GM19238 (cell line): Measurements from ENCODE around the gene ZBTB9.
A peak's percentile ranks its signal among the peaks of the same experiment; 100 is the strongest.

Experiments
- DNase-seq: peaks from one replicate; pipeline ENCODE4 v3.0.0; 2011; ENCODE audit warnings: low spot score; ENCODE audit not compliant: insufficient read length

The ZBTB9 gene, protein sequence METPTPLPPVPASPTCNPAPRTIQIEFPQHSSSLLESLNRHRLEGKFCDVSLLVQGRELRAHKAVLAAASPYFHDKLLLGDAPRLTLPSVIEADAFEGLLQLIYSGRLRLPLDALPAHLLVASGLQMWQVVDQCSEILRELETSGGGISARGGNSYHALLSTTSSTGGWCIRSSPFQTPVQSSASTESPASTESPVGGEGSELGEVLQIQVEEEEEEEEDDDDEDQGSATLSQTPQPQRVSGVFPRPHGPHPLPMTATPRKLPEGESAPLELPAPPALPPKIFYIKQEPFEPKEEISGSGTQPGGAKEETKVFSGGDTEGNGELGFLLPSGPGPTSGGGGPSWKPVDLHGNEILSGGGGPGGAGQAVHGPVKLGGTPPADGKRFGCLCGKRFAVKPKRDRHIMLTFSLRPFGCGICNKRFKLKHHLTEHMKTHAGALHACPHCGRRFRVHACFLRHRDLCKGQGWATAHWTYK

DNA sequence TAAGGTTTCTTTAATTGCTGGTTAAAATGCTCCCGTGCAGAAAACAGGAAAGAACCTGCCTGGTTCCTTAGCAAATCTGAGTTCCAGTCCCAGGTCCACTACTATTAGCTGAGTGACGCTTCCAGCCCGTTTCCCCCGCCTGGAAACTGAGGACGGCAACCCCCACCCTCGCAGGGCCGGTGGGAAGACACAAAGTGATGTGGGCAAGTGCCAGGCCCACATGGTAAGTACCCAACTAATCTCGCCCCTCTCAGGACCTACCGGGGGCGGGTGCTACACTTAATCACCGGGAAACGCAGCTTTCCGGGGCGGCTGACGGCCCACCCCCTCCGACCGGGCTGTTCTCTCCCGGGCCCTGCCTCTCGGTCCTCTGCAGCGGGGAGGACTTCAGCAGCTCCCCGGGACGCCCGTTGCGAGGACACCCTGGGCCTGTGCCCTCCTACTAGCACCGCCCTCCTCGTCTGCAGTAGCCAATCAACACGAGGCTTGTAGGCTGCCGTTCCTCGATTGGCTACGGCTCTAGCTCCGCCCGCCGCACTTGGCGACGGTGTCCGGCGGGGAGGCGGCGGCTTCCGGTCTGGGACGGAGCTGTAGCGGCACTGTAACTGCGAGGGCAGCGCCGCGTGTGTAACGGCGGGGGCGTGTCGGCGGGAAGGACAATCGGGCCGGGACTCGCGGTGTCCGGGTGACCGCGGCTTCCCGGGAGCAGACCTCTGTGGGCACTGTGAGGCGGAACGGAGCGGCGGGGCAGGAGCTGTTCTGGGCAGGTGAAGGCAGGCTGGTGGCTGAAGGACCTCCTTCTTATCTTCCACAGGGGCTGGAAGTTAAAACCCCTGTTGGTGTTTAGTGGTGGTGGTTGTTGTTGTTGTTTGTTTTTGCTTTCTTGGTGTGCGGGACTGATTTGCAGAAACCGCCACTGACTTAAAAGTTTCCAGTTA lies at the start of gene ZBTB9:
Gene ZBTB9, plus strand, starts transcription at position 568 of the 938 bp plus-strand sequence. CDS start 525 bp downstream, outside the sequence.
- peak; percentile 99 for DNase-seq

DNA sequence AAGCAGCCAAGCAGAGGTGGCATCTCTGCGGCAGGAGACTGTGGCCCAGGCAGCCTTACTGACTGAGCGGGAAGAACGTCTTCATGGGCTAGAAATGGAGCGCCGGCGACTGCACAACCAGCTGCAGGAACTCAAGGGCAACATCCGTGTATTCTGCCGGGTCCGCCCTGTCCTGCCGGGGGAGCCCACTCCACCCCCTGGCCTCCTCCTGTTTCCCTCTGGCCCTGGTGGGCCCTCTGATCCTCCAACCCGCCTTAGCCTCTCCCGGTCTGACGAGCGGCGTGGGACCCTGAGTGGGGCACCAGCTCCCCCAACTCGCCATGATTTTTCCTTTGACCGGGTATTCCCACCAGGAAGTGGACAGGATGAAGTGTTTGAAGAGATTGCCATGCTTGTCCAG lies 49.5 kb upstream of the ZBTB9 start:
- DNase-seq: no peak

DNA sequence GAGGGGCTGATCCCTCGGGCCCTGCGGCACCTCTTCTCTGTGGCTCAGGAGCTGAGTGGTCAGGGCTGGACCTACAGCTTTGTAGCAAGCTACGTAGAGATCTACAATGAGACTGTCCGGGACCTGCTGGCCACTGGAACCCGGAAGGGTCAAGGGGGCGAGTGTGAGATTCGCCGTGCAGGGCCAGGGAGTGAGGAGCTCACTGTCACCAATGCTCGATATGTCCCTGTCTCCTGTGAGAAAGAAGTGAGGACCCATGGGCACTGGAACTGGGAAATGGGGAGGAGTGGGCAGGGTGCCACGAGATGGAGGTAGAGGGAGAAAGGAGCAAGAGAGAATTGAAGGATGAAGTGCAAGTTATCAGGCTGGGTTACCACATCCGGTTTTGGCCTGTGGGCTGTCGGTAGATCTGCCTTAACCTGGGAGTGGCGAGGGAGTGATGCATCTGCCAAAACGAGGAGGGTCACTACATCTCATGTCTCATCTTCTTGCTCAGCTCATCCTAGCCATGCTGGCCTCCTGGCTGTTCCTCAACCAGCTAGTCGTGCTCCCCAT lies 48.9 kb upstream of the ZBTB9 start:
- DNase-seq: no peak

DNA sequence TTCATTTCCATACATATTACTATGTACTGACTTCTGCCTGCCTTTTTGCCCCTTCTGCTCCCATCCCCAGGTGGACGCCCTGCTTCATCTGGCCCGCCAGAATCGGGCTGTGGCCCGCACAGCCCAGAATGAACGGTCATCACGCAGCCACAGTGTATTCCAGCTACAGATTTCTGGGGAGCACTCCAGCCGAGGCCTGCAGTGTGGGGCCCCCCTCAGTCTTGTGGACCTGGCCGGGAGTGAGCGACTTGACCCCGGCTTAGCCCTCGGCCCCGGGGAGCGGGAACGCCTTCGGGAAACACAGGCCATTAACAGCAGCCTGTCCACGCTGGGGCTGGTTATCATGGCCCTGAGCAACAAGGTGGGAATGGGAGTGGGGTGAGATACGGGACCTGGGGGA lies 48.2 kb upstream of the ZBTB9 start:
- DNase-seq: no peak

DNA sequence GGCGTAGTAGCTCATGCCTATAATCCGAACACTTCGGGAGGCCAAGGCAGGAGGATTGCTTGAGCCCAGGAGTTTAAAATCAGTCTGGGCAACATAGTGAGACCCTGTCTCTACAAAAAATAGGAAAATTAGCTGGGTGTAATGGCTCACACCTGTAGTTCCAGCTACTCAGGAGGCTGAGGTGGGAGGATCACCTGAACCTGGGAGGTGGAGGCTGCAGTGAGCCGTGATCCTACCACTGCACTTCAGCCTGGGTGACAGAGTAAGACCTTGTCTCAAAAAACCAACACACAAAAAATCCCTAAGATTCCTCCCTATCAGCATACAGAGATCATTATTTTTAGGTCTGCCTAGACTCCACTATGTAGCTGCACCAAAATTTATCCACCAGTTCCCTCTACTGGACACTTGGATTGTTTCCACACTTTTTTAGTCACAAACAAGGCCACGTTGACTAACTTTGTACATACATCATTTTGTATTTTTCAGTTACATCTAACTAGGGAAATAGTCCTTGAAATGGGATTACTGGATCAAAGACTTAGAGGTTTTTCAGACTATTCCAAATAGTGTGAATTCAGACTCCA lies 47.2 kb upstream of the ZBTB9 start:
- DNase-seq: no peak

DNA sequence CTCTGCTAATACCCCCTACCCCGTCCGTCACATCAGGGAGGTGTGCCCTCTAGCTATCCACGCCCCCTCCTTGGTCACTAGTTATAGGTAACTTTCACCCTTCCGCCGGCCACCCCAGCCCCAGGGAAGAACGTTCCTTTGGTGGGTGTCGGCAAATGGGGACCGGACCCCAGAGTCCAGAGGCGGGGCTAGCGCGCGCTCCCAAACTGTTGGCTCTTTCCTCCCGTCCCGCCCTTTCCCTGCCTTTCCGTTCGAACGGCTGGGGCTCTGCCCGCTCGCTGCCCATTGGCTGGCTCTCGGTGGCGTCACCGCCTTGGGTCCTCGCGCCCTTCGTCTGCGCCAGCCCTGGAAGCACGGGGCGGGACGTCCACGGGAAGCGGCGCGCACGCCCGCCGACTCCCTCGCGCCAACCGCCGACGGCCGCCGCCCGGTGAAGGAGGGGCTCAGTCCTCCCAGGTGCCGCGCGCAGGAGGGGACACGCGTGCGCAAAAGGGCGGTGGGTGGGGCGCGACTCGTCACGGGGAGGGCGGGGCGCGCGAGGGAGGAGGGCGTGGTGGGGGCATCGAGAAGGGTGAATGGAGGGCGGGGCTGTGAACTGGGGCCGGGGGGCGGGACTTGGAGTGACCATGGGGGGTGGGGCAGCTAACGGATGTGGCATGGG lies 44.2 kb upstream of the ZBTB9 start:
- peak; percentile 97 for DNase-seq

DNA sequence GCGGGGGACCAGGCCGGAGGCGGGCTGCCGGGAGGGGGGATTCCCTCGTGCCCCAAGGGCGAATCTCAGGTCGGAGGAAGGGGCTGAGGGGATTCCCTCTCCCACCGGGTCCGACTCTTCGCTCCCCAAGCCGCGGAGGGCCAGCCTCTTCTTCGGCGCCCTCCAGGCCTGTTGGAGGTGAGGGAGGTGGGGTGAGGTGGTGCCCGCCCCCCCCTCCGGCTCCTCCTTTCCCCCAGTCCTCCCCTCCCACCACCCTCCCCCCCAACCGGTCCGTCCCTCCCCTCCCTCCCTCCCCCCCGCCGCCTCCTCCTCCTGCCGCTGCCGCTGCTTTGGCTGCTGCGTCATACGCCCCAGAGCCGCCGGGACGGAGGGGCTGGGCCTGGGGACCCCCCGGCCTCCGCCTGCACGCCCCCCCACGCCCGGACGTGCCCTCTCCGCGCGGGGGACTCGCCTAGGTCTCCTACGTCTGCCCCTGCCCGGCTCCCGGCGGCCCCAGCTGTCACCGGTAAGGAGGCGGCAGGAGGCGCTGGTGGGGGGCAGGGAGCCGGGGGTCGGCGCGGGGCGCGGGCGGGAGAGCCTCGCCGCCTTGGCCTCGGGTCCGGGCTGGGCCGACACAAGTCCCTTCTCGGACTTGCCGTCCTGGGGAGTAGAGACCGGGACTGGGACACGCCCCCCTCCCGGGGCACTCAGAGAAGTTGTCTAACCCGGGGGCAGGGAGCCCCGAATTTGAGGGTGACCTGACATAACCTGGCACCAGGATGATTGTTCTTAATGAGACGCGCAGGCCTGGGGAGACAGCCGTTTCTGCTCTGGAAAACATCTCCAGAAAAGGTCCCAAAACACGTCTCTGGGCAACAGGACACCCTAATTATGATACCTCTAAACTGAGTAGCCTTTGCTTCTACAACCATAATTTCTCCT lies 43.4 kb upstream of the ZBTB9 start, which contains the start of gene PHF1:
Gene PHF1, plus strand, starts transcription at position 304 of the 921 bp plus-strand sequence. CDS start 1,250 bp downstream, outside the sequence.
- peak; percentile 71 for DNase-seq

DNA sequence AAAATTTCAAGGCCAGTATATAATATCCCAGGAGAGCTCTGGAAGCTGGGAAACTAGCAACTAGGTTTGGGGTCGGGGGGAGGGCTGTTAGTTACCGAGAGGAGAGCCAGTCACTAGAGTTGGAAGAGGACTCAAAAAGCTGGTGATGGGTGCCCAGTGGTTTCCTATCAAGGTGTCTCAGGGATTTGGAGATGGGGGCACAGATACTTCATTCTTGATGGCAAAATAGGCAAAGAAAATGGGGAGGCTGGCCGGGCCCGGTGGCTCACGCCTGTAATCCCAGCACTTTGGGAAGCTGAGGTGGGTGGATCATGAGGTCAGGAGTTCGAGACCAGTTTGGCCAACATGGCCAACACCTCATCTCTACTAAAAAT lies 42.8 kb upstream of the ZBTB9 start:
- no peak for DNase-seq

DNA sequence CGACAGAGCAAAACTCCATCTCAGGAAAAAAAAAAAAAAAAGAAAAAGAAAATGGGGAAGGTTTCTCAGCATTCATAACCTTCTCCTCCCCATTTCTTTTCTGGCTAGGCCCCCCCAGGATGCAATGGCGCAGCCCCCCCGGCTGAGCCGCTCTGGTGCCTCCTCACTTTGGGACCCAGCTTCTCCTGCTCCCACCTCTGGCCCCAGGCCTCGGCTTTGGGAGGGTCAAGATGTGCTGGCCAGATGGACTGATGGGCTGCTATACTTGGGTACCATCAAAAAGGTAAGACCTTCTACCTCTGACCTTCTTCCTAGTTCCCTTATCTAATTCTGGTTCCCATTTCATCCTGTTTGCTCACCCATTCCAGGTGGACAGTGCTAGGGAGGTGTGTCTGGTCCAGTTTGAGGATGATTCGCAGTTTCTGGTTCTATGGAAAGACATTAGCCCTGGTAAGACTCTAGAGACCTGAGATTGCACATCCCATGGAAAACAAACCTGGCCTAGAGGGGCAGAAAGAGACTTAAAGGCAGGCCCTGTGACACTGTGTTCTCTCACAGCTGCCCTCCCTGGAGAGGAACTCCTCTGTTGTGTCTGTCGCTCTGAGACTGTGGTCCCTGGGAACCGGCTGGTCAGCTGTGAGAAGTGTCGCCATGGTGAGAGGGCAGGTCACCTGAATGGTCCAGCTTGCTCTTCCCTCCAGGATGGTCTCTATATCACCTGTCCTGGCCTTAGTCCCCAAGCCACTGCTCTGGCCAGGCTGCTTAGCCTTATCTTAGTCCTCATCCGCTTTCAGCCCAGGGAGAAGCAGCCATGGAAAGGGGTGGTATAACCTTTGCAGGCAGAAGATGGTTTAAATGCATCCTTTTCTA lies 42.0 kb upstream of the ZBTB9 start:
- DNase-seq: no peak

DNA sequence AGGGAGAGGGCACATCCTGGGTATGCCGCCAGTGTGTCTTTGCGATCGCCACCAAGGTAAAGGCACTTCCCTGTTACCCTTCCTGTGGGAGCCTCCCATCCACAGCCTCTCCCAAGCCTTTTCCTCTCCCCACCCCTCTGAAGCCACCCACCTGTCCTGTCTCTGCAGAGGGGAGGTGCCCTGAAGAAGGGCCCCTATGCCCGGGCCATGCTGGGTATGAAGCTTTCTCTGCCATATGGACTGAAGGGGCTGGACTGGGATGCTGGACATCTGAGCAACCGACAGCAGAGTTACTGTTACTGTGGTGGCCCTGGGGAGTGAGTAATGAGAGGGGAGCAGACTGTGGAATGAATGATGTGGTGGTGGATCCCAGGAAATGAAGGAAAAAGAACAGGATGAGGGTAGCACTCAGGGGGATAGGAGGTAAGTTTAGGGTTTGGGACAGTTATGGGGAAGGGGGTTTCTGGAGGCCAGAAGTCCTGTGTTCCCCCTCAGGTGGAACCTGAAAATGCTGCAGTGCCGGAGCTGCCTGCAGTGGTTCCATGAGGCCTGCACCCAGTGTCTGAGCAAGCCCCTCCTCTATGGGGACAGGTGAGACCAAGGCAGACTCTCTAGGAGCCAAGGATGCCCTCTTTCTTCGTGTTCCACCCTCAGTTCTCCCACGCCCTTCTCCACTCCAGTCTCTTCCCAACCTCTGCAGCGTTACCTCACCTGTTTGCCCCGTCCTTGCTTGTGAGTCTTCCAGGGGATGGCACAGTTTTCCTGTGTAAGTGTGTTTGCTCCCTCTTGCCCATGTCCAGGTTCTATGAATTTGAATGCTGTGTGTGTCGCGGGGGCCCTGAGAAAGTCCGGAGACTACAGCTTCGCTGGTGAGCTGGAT lies 40.9 kb upstream of the ZBTB9 start:
- DNase-seq: no peak

DNA sequence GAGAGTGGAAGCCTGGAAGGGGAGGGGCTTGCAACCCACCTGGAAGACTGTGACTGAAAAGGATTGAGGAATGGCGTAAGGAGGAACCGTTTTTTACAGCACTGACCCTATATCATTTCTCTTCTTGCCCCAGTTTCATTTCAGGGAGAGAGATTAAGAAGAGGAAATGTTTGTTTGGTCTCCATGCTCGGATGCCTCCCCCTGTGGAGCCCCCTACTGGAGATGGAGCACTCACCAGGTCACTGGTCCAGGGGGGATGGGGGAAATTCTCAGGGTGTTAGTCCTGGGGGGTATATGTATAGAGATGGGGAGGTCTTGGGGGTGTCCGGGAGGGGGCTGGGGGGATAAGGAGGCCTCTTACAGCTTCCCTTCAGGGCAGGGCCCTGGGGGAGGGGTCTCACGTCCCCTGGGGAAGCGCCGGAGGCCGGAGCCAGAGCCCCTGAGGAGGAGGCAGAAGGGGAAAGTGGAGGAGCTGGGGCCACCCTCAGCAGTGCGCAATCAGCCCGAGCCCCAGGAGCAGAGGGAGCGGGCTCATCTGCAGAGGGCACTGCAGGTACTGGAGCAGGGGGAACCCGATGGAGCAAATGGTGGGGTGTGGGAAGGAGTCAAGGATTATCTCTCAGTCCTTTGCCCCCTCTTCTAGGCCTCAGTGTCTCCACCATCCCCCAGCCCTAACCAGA lies 39.6 kb upstream of the ZBTB9 start:
- DNase-seq: no peak

DNA sequence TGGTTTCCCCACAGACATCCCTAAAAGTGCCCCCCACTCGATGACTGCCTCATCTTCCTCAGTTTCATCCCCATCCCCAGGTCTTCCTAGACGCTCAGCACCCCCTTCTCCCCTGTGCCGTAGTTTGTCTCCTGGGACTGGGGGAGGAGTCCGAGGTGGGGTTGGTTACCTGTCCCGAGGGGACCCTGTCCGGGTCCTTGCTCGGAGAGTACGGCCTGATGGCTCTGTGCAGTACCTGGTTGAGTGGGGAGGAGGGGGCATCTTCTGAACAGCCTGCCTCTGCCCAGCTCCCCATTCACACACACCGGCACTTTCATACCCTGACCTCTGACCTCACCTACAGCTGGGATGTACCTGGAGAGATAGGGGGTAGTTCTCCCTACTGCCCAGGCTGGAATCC lies 38.5 kb upstream of the ZBTB9 start:
- no peak for DNase-seq

DNA sequence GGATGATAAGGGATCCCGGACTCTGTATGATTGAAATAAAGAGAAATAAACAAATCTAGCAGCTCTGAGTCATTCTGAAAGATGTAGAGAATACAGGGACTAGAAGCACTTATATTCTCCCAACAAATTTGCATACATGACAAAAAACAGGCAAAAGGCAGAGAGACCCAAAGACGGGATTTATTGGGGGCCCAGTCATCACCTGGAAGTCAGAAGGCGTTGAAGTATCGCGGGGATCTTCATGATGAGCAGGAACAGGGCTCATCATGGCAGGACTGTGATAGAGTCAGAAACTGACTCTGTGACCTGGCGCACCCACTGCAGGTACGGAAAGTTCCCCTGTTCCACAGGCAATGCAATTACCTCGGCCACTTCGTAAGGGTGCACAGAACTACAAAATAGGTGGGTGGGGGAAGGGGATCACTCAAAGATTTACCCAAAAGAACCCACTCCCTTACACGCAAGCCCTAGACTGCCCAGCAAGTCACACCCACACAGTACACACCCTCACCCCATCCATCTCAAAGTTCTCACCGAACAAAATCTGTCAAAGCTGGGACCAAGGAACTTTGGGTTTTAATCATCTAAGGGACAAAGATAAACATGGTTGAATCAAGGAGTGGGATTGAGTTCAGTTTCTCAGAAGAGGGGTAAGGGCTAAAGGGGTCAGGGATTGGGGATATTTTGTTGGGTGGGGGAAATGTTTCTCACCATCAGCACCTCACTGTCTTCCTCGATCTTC lies 37.8 kb upstream of the ZBTB9 start:
- no peak for DNase-seq

DNA sequence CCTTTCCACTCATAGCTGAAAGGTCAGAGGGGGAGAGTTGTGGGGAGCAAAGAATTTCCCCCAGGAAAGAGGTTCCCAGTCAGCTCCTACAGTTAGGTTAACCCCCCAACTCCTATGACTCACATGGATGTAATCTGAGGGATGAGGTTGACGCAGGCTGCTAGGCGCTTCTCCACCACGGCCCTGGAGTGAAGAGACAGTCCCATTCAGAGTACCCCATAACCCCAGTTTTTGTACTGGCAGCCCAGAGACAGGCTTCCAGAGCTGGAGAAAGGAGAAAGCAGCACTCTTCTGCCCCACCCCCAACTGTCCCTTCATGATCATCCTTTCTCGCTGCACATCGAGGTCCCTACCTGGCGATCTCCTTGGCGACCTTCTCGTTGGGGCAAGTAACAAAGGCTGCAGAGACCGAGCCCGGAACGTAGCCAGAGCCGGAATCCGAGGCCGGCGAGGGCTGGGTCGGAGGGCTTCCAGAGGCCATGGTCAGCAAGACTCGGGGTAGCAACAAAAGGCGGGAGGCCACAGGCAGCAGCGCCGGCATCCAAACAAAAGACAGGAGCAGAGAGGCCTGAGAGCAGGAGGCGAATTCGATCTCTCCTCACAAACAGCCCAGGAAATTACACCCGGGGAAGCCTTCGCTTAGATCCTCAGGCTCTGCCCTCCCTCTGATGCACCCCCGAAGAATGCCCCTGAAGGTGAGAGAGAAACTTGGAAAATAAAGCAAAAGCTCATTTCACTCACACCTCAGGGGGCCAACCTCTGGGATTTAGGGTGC lies 37.1 kb upstream of the ZBTB9 start:
- no peak for DNase-seq

DNA sequence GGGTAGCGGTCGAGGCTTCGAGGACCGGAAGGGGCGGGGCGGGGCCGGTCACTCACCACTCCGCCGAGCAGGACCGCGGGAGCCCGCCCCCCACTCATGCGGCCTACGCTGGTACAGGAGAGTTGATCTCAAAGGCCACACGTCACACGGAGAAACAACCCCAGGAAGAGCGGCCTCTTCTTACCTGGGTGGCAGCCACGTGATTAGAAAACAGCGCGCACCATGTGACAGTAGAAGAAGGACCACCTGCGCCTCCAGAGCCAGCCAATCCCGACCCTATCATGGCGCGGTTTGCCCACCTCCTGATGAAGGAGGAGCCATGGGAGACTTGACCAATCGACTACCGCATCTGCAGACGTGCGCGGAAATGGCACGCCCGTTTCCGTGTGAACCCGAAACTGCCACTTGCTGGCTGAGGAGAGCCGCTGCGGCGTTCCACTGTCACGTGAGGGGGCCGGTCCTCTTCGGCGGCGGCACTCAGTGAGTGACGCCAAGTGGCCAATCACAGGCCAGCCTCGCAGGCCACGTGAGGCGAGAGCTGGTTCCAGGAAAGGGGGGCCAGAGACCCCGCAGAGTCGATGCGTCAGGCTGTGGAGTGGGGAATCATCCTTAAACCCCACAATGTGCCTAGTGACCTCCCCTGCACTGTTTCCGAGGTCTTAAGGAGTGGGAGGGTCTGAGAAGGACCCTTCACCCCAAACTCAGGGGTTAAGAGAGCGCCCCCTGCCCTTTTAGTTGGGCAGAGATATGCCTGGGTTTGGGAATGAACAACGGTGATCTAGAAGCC lies 36.3 kb upstream of the ZBTB9 start, which contains the start of gene CUTA:
Gene CUTA, minus strand, starts transcription at position 205 of the 787 bp plus-strand sequence. Its CDS starts 107 bp downstream, at position 98.
- DNase-seq: peak; percentile 92
